SU-DHL-6 (cell line): ENCODE data around the gene FGD4.
"Not testable (repeated sequence)": the region's sequence is repeated elsewhere in the genome, so short reads cannot be mapped to it uniquely, and the experiment has no call there.

Source experiments
- H2AFZ ChIP-seq: fragments of 200-600 bp; sonication (generic); 2 replicates; pipeline ENCODE4 v1.6.1; 2014; ENCODE audit warnings: low read depth, mild to moderate bottlenecking, moderate library complexity, mixed read lengths, antibody characterized with exemption, low read length; ENCODE audit not compliant: severe bottlenecking
- H3F3A ChIP-seq: fragments of 200-600 bp; shearing (Covaris generic); 2 replicates; pipeline ENCODE4 v1.6.0; 2016; ENCODE audit warnings: antibody characterized with exemption, mild to moderate bottlenecking; ENCODE audit not compliant: insufficient read depth
- H3K27ac ChIP-seq: fragments of 200-600 bp; sonication (generic); 2 replicates; pipeline ENCODE4 v1.5.1; 2016; ENCODE audit warnings: low read depth, mild to moderate bottlenecking, low read length, moderate library complexity, mixed read lengths
- H3K27me3 ChIP-seq: fragments of 200-600 bp; sonication (generic), shearing (Covaris generic); 2 replicates; pipeline ENCODE4 v1.6.0; 2014; ENCODE audit warnings: mild to moderate bottlenecking, low read length
- H3K36me3 ChIP-seq: fragments of 200-600 bp; sonication (generic); 2 replicates; pipeline ENCODE4 v1.6.1; 2014; ENCODE audit warnings: mild to moderate bottlenecking, low read length, mixed read lengths
- H3K4me2 ChIP-seq: fragments of 300-600, 200-600 bp; shearing (Covaris generic), sonication (generic); 2 replicates; pipeline ENCODE4 v1.6.0; 2014; ENCODE audit warnings: low read length, low read depth, mild to moderate bottlenecking; ENCODE audit not compliant: poor library complexity, severe bottlenecking
- H3K4me3 ChIP-seq: fragments of 200-600 bp; sonication (generic); 2 replicates; pipeline ENCODE4 v1.5.1; 2014; ENCODE audit warnings: antibody characterized with exemption, low read length, mild to moderate bottlenecking, mixed read lengths; ENCODE audit not compliant: insufficient read depth, poor library complexity, severe bottlenecking
- H3K79me2 ChIP-seq: fragments of 200-600 bp; sonication (generic); 2 replicates; pipeline ENCODE4 v1.6.1; 2014; ENCODE audit warnings: mild to moderate bottlenecking, low read length, moderate library complexity; ENCODE audit not compliant: insufficient read depth
- H3K9ac ChIP-seq: fragments of 200-600 bp; sonication (generic); 2 replicates; pipeline ENCODE4 v1.7.0; 2014; ENCODE audit warnings: mild to moderate bottlenecking, low read length
- H3K9me2 ChIP-seq: fragments of 200-600 bp; sonication (generic); replicated peaks from 2 replicates; pipeline ENCODE4 v1.6.1; 2014; ENCODE audit warnings: low read length; ENCODE audit not compliant: insufficient read depth
- H3K9me3 ChIP-seq: fragments of 200-600 bp; sonication (generic); 2 replicates; pipeline ENCODE4 v1.6.1; 2014; ENCODE audit warnings: low read length, mixed read lengths; ENCODE audit not compliant: insufficient read depth
- H4K20me1 ChIP-seq: fragments of 200-600 bp; sonication (generic); 2 replicates; pipeline ENCODE4 v1.6.1; 2014; ENCODE audit warnings: low read depth, mild to moderate bottlenecking, antibody characterized with exemption, low read length, moderate library complexity, mixed read lengths
- CTCF ChIP-seq: fragments of 200-600 bp; sonication (generic); IDR thresholded peaks from one replicate; pipeline ENCODE4 v1.5.1; 2017; ENCODE audit warnings: antibody characterized with exemption, mild to moderate bottlenecking, low read length, moderate library complexity; ENCODE audit not compliant: insufficient read depth, poor library complexity, severe bottlenecking
- EZH2phosphoT487 ChIP-seq: fragments of 200-600 bp; sonication (generic), shearing (Covaris generic); conservative IDR thresholded peaks from 2 replicates; pipeline ENCODE4 v1.6.1; 2018; ENCODE audit warnings: mild to moderate bottlenecking, antibody characterized with exemption, low read length, moderate library complexity, mixed read lengths

FGD4 gene

GRCh38 chr12:32505067-32505945, 105.9 kb downstream of the FGD4 start:
- Histone ChIP-seq H3K9ac (no peak overlapping the region), H3F3A (no peaks in the 10 kb centered on the region), H3K36me3 (no peaks in the 10 kb centered on the region), H3K9me2 (no peaks in the 10 kb centered on the region), H3K9me3 (no peaks in the 10 kb centered on the region), H3K27ac (no peak overlapping the region), H2AFZ (no peak overlapping the region), H3K79me2 (no peaks in the 10 kb centered on the region), H3K4me3 (no peak overlapping the region), H3K27me3 (no peaks in the 10 kb centered on the region), H4K20me1 (no peaks in the 10 kb centered on the region), H3K4me2 (no peak overlapping the region)
- TF ChIP-seq CTCF = no peak
- TF ChIP-seq EZH2phosphoT487 = no peak

GRCh38 chr12:32507096-32507941, 108.0 kb downstream of the FGD4 start:
- H3K4me2 ChIP-seq, H3K4me3 ChIP-seq, H3K9me2 ChIP-seq, H3K36me3 ChIP-seq, H3K9ac ChIP-seq, H3K9me3 ChIP-seq, H3F3A ChIP-seq, H3K27ac ChIP-seq, H3K27me3 ChIP-seq, H3K79me2 ChIP-seq, H2AFZ ChIP-seq, H4K20me1 ChIP-seq: not testable (repeated sequence)

- Histone ChIP-seq H3K79me2 (no peaks in the 10 kb centered on the region), H3K9me3 (no peaks in the 10 kb centered on the region)
These were observed 108.6 kb downstream of the FGD4 start for GRCh38 chr12:32507942-32508320.

More at GRCh38 chr12:32507942-32508320, 108.6 kb downstream of the FGD4 start:
- Histone ChIP-seq H3K9me2 (no peaks in the 10 kb centered on the region), H3K4me2 (no peak overlapping the region), H3K27me3 (no peaks in the 10 kb centered on the region), H3K36me3 (no peaks in the 10 kb centered on the region), H3K9ac (no peak overlapping the region), H4K20me1 (no peaks in the 10 kb centered on the region), H3K27ac (no peak overlapping the region), H3F3A (no peaks in the 10 kb centered on the region), H2AFZ (no peak overlapping the region), H3K4me3 (no peak overlapping the region)
- no peak for TF ChIP-seq EZH2phosphoT487
- TF ChIP-seq CTCF = no peak
